GM23248 (cell line): ENCODE results near the gene GHR. TPM values are rescaled to one million over a fixed set of nuclear protein-coding genes. Genes with fewer than 3 reads are reported as not detected.

Source experiments
- DNase-seq: peaks from one replicate; pipeline ENCODE4 v3.0.0-alpha.2; 2015
- H2AFZ ChIP-seq: fragments of 200-600 bp; sonication (generic); 2 replicates; pipeline ENCODE4 v1.6.1; 2016; ENCODE audit warnings: antibody characterized with exemption
- H3F3A ChIP-seq: fragments of 200-600 bp; sonication (generic); 2 replicates; pipeline ENCODE4 v1.6.1; 2016; ENCODE audit warnings: mild to moderate bottlenecking, antibody characterized with exemption, mixed run types; ENCODE audit not compliant: insufficient read depth
- H3K27ac ChIP-seq: fragments of 200-600 bp; sonication (generic); 2 replicates; pipeline ENCODE4 v1.5.1; 2016; ENCODE audit warnings: mild to moderate bottlenecking
- H3K27me3 ChIP-seq: fragments of 200-600 bp; sonication (generic); replicated peaks from 2 replicates; pipeline ENCODE4 v1.6.1; 2016; ENCODE audit warnings: mild to moderate bottlenecking; ENCODE audit not compliant: insufficient read depth
- H3K36me3 ChIP-seq: fragments of 200-600 bp; sonication (generic); 2 replicates; pipeline ENCODE4 v1.6.1; 2016; ENCODE audit warnings: low read depth, mild to moderate bottlenecking
- H3K4me1 ChIP-seq: fragments of 200-600 bp; sonication (generic); 2 replicates; pipeline ENCODE4 v1.6.1; 2016; ENCODE audit warnings: mild to moderate bottlenecking; ENCODE audit not compliant: insufficient read depth
- H3K4me2 ChIP-seq: fragments of 200-600 bp; sonication (generic); one replicate; pipeline ENCODE4 v1.6.1; 2016; ENCODE audit warnings: mild to moderate bottlenecking; ENCODE audit not compliant: unreplicated experiment
- H3K4me3 ChIP-seq: fragments of 200-600 bp; sonication (generic); 2 replicates; pipeline ENCODE4 v1.5.1; 2016; ENCODE audit warnings: mild to moderate bottlenecking
- H3K79me2 ChIP-seq: fragments of 200-600 bp; sonication (generic); 2 replicates; pipeline ENCODE4 v1.6.1; 2016; ENCODE audit warnings: mild to moderate bottlenecking; ENCODE audit not compliant: insufficient read depth
- H3K9ac ChIP-seq: fragments of 200-600 bp; sonication (generic); 2 replicates; pipeline ENCODE4 v1.6.1; 2016; ENCODE audit warnings: mild to moderate bottlenecking
- H3K9me2 ChIP-seq: fragments of 200-600 bp; sonication (generic); 2 replicates; pipeline ENCODE4 v1.6.1; 2016; ENCODE audit warnings: mixed run types, mild to moderate bottlenecking, moderate library complexity; ENCODE audit not compliant: insufficient read depth
- H3K9me3 ChIP-seq: fragments of 200-600 bp; sonication (generic); one replicate; pipeline ENCODE4 v1.6.1; 2017; ENCODE audit warnings: low read depth
- H4K20me1 ChIP-seq: fragments of 200-600 bp; sonication (generic); 2 replicates; pipeline ENCODE4 v1.6.0; 2016; ENCODE audit not compliant: insufficient read depth
- EZH2 ChIP-seq: fragments of 200-600 bp; sonication (generic); IDR thresholded peaks from 2 replicates; pipeline ENCODE4 v1.6.1; 2018; ENCODE audit warnings: antibody characterized with exemption, mild to moderate bottlenecking; ENCODE audit not compliant: insufficient read depth, poor library complexity, severe bottlenecking
- EZH2phosphoT487 ChIP-seq: fragments of 200-600 bp; sonication (generic); IDR thresholded peaks from 2 replicates; pipeline ENCODE4 v1.6.1; 2018; ENCODE audit warnings: antibody characterized with exemption, moderate library complexity, mild to moderate bottlenecking, low read depth; ENCODE audit not compliant: insufficient read depth
- WGBS, 2 experiments: methylation state at CpG; one replicate each; pipeline ENCODE4 v1.1.6; 2015 to 2017; ENCODE audit warnings: low lambda C conversion rate in 2 of 2, low coverage in 1 of 2; ENCODE audit errors: missing lambda C conversion rate in 2 of 2; 5-methylcytosine and 5-hydroxymethylcytosine counted together
- in situ Hi-C: fragments of 300-500 bp; cut with MboI; formaldehyde crosslinking; loops from 2 replicates; pipeline ENCODE4 v1.15.0; 2020
- polyA plus RNA-seq: library from polyadenylated mRNA; unstranded; fragments of >200 nt; fragmentation: Nextera tagmentation; extraction: Ambion mirVana; gene quantifications from 2 replicates; pipeline ENCODE4 v1.2.1, GENCODE V29; 2016
- total RNA-seq: library from RNA; depleted of rRNA; stranded (reverse); fragments of >200 nt; shearing (Covaris generic); gene quantifications from 2 replicates; pipeline ENCODE4 v1.2.3, GENCODE V29; 2014

GHR gene
- total and polyA plus RNA-seq, 2 experiments from 2014 or later, result 0.64 to 1.5 TPM

DNA sequence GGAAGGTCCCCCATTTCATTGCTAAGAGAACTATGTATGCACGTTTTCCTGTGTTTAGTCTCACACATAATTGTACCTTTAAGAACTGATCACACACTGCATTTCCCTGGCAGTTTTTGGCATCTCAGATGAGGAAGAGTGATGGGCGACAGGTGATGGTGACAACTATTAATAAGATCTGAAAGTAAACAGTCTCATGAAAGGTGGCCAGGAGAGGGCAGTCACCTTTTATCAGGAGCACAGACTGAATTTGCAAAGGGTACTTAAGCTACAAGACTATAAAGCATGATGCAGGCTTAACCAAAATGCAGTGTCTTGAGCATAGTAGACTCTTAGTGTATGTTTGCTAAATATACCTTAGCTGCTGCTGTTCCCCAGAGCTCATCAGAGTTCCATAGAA, 91.5 kb downstream of the GHR start:
- H2AFZ ChIP-seq, result no peak overlapping the region
- no peaks in the 10 kb centered on the region for H3K36me3 ChIP-seq
- in situ Hi-C loops, result no loop called here
- H3K9ac ChIP-seq, result no peak overlapping the region
- 0 out of 2 replicates have a peak, but pooled peaks cover 3% of the 10 kb centered on the region for H3K4me1 ChIP-seq
- no peaks in the 10 kb centered on the region for H4K20me1 ChIP-seq
- no peaks in the 10 kb centered on the region for H3K9me3 ChIP-seq
- no peaks in the 10 kb centered on the region for H3K79me2 ChIP-seq
- no peak overlapping the region for H3K4me3 ChIP-seq
- peaks cover 4% of the 10 kb centered on the region; the same call in 1 of the 2 replicates for H3F3A ChIP-seq
- DNase-seq, result no peak
- no peaks in the 10 kb centered on the region; the same call in 1 of the 2 replicates for H3K9me2 ChIP-seq
- no peak overlapping the region for H3K27ac ChIP-seq
- TF ChIP-seq EZH2, result no peak
- no peak for TF ChIP-seq EZH2phosphoT487
- WGBS, 2 experiments, result 69 to 82% methylated on average over 2 of the region's 2 CpGs
- H3K27me3 ChIP-seq, result no peaks in the 10 kb centered on the region
- H3K4me2 ChIP-seq, result no peak overlapping the region

DNA sequence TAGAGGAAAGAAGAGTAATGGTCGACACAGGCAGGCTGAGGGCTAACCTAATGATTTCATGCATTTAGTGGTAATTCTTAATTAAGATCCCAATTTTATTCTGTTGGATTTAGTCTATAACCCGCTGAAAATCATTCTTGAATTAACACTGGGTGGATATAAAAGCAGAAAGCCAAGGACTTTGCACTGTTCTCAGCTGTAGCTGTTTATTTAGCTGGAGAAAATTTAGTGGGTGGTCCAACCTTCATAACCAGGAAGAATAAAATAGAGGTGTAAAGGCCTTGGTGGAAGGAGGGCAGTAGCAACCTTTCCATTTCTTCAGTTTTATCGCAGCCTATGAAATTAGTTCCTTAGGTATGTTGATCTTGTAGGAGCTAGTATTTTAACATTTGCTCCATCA, 92.3 kb downstream of the GHR start:
- no peaks in the 10 kb centered on the region for H3K36me3 ChIP-seq
- no peaks in the 10 kb centered on the region for H3K27me3 ChIP-seq
- H3F3A ChIP-seq, result peaks cover 4% of the 10 kb centered on the region; the same call in 1 of the 2 replicates
- H3K9ac ChIP-seq, result no peak overlapping the region
- H3K4me3 ChIP-seq, result no peak overlapping the region
- WGBS, 2 experiments, result 80 to 86% methylated on average over 3 of the region's 3 CpGs
- no peak overlapping the region for H3K27ac ChIP-seq
- in situ Hi-C loops, result no loop called here
- no peaks in the 10 kb centered on the region for H4K20me1 ChIP-seq
- no peak overlapping the region for H3K4me2 ChIP-seq
- no peak for DNase-seq
- TF ChIP-seq EZH2phosphoT487 (no peak), EZH2 (no peak)
- no peak overlapping the region for H2AFZ ChIP-seq
- H3K9me3 ChIP-seq, result no peaks in the 10 kb centered on the region
- no peaks in the 10 kb centered on the region for H3K79me2 ChIP-seq
- no peaks in the 10 kb centered on the region; the same call in 1 of the 2 replicates for H3K9me2 ChIP-seq
- H3K4me1 ChIP-seq, result 0 out of 2 replicates have a peak, but pooled peaks cover 3% of the 10 kb centered on the region

DNA sequence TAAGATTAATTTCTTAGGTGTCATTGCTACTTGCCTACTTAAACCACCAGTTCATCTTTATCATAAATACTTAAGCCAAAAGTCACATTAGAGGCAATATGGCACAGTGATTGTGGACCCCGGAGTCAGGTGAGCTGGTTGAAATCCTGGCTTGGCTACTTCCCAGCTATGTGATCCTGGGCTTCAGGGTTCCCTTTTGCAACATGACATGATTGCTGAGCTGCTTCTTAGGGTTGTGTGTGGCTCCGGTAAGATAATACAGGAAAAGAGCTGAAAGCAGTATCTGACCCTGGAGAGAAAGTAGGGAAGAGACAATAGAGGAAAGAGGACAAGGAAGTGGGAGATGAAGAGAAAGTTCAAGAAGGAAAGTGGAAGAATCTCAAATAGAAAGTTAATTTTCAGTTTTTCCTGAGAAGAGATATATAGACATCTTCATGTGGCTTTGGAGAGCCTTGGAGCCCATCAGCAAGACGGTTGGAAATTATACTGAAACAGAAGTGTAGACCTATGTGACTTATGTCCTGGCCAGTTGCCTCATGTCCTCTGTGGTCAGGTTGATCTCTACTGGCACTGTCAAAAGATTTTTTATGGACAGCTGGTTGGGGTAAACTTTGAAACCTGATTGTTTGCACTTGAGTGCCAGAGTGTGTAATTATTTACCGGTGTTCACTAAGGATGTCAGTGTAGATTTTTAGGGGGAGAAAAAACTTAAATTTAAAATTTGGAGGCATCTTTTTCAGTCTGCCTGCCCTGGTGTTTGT, 93.2 kb downstream of the GHR start:
- H3K27ac ChIP-seq, result no peak overlapping the region
- no peaks in the 10 kb centered on the region for H3K79me2 ChIP-seq
- H2AFZ ChIP-seq, result no peak overlapping the region
- 0 out of 2 replicates have a peak, but pooled peaks cover 3% of the 10 kb centered on the region for H3K4me1 ChIP-seq
- peaks cover 4% of the 10 kb centered on the region; the same call in 1 of the 2 replicates for H3F3A ChIP-seq
- H3K4me2 ChIP-seq, result no peak overlapping the region
- no peaks in the 10 kb centered on the region for H3K27me3 ChIP-seq
- no peaks in the 10 kb centered on the region for H3K36me3 ChIP-seq
- no peaks in the 10 kb centered on the region; the same call in 1 of the 2 replicates for H3K9me2 ChIP-seq
- in situ Hi-C loops, result no loop called here
- DNase-seq, result no peak
- no peak overlapping the region for H3K9ac ChIP-seq
- no peak overlapping the region for H3K4me3 ChIP-seq
- TF ChIP-seq EZH2, result no peak
- no peak for TF ChIP-seq EZH2phosphoT487
- 83 to 86% methylated on average over 4 of the region's 4 CpGs for WGBS, 2 experiments
- no peaks in the 10 kb centered on the region for H4K20me1 ChIP-seq
- H3K9me3 ChIP-seq, result no peaks in the 10 kb centered on the region

DNA sequence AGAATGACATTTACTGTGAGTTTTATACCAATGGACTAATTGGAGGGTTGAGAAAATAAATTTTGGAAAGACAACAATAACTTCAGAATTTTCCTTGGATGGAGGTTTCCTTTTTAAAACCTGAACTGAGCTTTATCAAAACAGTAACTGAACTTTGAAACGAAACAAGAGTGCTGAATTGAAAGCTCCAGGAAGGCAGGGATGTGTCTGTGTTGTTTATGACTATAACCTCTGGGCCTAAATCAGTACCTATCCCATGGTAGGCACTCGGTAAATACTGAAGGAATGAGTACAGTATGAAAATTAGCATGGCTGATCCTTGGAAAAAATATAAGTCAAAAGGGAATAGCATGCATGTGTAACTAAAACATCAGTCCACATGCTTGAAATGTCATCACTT, 93.9 kb downstream of the GHR start:
- in situ Hi-C loops, result no loop called here
- no peak for DNase-seq
- Histone ChIP-seq H3K9me2 (no peaks in the 10 kb centered on the region; the same call in 1 of the 2 replicates), H3K27me3 (no peaks in the 10 kb centered on the region), H3K4me3 (no peak overlapping the region), H3K9ac (no peak overlapping the region), H3K4me2 (no peak overlapping the region), H3F3A (peaks cover 4% of the 10 kb centered on the region; the same call in 1 of the 2 replicates), H3K9me3 (no peaks in the 10 kb centered on the region), H3K36me3 (no peaks in the 10 kb centered on the region), H2AFZ (no peak overlapping the region), H3K4me1 (0 out of 2 replicates have a peak, but pooled peaks cover 3% of the 10 kb centered on the region), H3K27ac (no peak overlapping the region), H3K79me2 (no peaks in the 10 kb centered on the region), H4K20me1 (no peaks in the 10 kb centered on the region)
- no peak for TF ChIP-seq EZH2
- no peak for TF ChIP-seq EZH2phosphoT487
- WGBS, 2 experiments, result 52 to 58% methylated on average over 2 of the region's 2 CpGs
